HEK293 (cell line): ENCODE measurements around the gene ITGAL.

Experiments
- TCF7L2 ChIP-seq: IDR thresholded peaks from 2 replicates; pipeline ENCODE4 v1.6.1; 2011; ENCODE audit warnings: low read depth, mild to moderate bottlenecking, inconsistent platforms, low read length, moderate library complexity, borderline replicate concordance
- ZBTB20 ChIP-seq: fragments of 450-650 bp; formaldehyde crosslinking; IDR thresholded peaks from 2 replicates; pipeline ENCODE4 v1.5.1; 2016; ENCODE audit warnings: missing biosample characterization, missing genetic modification characterization
- ZBTB21 ChIP-seq: fragments of 450-650 bp; formaldehyde crosslinking; IDR thresholded peaks from 2 replicates; pipeline ENCODE4 v1.5.1; 2017; ENCODE audit warnings: missing biosample characterization, missing genetic modification characterization
- ZNF555 ChIP-seq: fragments of 450-650 bp; formaldehyde crosslinking; conservative IDR thresholded peaks from 2 replicates; pipeline ENCODE4 v1.5.1; 2017; ENCODE audit warnings: missing biosample characterization, mild to moderate bottlenecking, missing genetic modification characterization, inconsistent platforms
- ZNF785 ChIP-seq: fragments of 450-650 bp; formaldehyde crosslinking; IDR thresholded peaks from 2 replicates; pipeline ENCODE4 v1.5.1; 2016; ENCODE audit warnings: missing biosample characterization, missing genetic modification characterization
- TF ChIP-seq, protein P1 (sequence below): fragments of 450-650 bp; formaldehyde crosslinking; IDR thresholded peaks from 2 replicates; pipeline ENCODE4 v1.5.1; 2016; ENCODE audit warnings: missing biosample characterization, missing genetic modification characterization
- TF ChIP-seq, protein P2 (sequence below): fragments of 450-650 bp; IDR thresholded peaks from 2 replicates; pipeline ENCODE4 v1.5.1; 2018; ENCODE audit warnings: missing biosample characterization, mild to moderate bottlenecking, missing genetic modification characterization
- TF ChIP-seq, protein P3 (sequence below): fragments of 450-650 bp; formaldehyde crosslinking; IDR thresholded peaks from 2 replicates; pipeline ENCODE4 v1.5.1; 2017; ENCODE audit warnings: missing biosample characterization, missing genetic modification characterization

DNA sequence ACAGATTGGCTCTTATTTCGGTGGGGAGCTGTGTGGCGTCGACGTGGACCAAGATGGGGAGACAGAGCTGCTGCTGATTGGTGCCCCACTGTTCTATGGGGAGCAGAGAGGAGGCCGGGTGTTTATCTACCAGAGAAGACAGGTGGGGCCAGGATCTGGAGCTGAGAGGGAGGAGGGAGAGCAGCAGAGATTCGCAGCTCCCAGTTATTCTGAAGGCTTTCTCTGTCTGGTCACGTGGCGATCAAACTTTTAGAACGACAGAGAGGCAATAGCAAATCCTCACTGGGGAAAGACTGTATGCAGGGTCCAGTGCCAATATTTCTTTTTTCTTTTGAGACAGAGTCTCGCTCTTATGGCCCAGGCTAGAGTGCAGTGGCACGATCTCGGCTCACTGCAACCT lies 22.2 kb downstream of the ITGAL start:
- TF ChIP-seq, protein P1, sequence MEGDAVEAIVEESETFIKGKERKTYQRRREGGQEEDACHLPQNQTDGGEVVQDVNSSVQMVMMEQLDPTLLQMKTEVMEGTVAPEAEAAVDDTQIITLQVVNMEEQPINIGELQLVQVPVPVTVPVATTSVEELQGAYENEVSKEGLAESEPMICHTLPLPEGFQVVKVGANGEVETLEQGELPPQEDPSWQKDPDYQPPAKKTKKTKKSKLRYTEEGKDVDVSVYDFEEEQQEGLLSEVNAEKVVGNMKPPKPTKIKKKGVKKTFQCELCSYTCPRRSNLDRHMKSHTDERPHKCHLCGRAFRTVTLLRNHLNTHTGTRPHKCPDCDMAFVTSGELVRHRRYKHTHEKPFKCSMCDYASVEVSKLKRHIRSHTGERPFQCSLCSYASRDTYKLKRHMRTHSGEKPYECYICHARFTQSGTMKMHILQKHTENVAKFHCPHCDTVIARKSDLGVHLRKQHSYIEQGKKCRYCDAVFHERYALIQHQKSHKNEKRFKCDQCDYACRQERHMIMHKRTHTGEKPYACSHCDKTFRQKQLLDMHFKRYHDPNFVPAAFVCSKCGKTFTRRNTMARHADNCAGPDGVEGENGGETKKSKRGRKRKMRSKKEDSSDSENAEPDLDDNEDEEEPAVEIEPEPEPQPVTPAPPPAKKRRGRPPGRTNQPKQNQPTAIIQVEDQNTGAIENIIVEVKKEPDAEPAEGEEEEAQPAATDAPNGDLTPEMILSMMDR = no peak
- TF ChIP-seq ZBTB21 (tag by site-specific recombination) (no peak), ZNF785 (tag by site-specific recombination) (no peak), TCF7L2 (no peak), ZNF555 (no peak), ZBTB20 (tag by site-specific recombination) (no peak)
- TF ChIP-seq, protein P2, sequence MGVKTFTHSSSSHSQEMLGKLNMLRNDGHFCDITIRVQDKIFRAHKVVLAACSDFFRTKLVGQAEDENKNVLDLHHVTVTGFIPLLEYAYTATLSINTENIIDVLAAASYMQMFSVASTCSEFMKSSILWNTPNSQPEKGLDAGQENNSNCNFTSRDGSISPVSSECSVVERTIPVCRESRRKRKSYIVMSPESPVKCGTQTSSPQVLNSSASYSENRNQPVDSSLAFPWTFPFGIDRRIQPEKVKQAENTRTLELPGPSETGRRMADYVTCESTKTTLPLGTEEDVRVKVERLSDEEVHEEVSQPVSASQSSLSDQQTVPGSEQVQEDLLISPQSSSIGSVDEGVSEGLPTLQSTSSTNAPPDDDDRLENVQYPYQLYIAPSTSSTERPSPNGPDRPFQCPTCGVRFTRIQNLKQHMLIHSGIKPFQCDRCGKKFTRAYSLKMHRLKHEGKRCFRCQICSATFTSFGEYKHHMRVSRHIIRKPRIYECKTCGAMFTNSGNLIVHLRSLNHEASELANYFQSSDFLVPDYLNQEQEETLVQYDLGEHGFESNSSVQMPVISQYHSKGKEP (tag by site-specific recombination) = no peak
- TF ChIP-seq, protein P3, sequence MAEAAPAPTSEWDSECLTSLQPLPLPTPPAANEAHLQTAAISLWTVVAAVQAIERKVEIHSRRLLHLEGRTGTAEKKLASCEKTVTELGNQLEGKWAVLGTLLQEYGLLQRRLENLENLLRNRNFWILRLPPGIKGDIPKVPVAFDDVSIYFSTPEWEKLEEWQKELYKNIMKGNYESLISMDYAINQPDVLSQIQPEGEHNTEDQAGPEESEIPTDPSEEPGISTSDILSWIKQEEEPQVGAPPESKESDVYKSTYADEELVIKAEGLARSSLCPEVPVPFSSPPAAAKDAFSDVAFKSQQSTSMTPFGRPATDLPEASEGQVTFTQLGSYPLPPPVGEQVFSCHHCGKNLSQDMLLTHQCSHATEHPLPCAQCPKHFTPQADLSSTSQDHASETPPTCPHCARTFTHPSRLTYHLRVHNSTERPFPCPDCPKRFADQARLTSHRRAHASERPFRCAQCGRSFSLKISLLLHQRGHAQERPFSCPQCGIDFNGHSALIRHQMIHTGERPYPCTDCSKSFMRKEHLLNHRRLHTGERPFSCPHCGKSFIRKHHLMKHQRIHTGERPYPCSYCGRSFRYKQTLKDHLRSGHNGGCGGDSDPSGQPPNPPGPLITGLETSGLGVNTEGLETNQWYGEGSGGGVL = no peak
